K562 (cell line): ENCODE results near the gene ARL16. TPM values are rescaled to one million over a fixed set of nuclear protein-coding genes. Genes with fewer than 3 reads are reported as not detected.

Experiments
- ARNT ChIP-seq, 2 experiments: fragments of 450-650 bp; IDR thresholded peaks; 2 replicates each; pipeline ENCODE4 v1.6.1; 2016; ENCODE audit warnings: mild to moderate bottlenecking in 1 of 2
- HMG20B ChIP-seq: fragments of 250-450 bp; sonication (Bioruptor Pico); IDR thresholded peaks from 2 replicates; pipeline ENCODE4 v1.5.0; 2021; ENCODE audit warnings: mild to moderate bottlenecking
- HMGN3 ChIP-seq: IDR thresholded peaks from 2 replicates; pipeline ENCODE4 v1.6.1; 2011; ENCODE audit warnings: borderline replicate concordance, low read depth, mild to moderate bottlenecking, mixed read lengths, low read length; ENCODE audit not compliant: insufficient read length; ENCODE audit errors: extremely low read depth
- HNRNPUL1 ChIP-seq: fragments of 200-400 bp; formaldehyde crosslinking; IDR thresholded peaks from 2 replicates; pipeline ENCODE4 v1.6.1; 2017; ENCODE audit warnings: low read length
- LARP7 ChIP-seq: fragments of 450-650 bp; IDR thresholded peaks from 2 replicates; pipeline ENCODE4 v1.6.1; 2016
- NR4A1 ChIP-seq, 2 experiments: fragments of 250-450 bp in 1 of 2; fragments of 450-650 bp in 1 of 2; sonication (Bioruptor Pico) in 1 of 2; IDR thresholded peaks; 2 replicates each; pipeline versions ENCODE4 v1.4.0 to v1.6.1; 2016 to 2020; ENCODE audit warnings: mild to moderate bottlenecking in 2 of 2, missing compliant biosample characterization in 1 of 2, missing genetic modification characterization in 1 of 2, moderate library complexity in 1 of 2
- RFX1 ChIP-seq: fragments of 450-650 bp; IDR thresholded peaks from 2 replicates; pipeline ENCODE4 v1.6.1; 2016; ENCODE audit warnings: mild to moderate bottlenecking, moderate library complexity
- SETDB1 ChIP-seq: IDR thresholded peaks from one replicate; pipeline ENCODE4 v1.6.1; 2012; ENCODE audit warnings: low read length, control low read depth, inconsistent platforms
- SMAD3 ChIP-seq: fragments of 450-650 bp; formaldehyde crosslinking; conservative IDR thresholded peaks from 2 replicates; pipeline ENCODE4 v1.4.0; 2020; ENCODE audit warnings: mild to moderate bottlenecking
- SNIP1 ChIP-seq: fragments of 450-650 bp; IDR thresholded peaks from 2 replicates; pipeline ENCODE4 v1.7.1; 2017; ENCODE audit warnings: low read depth, mild to moderate bottlenecking
- SNRNP70 ChIP-seq: fragments of 200-400 bp; formaldehyde crosslinking; optimal IDR thresholded peaks from 2 replicates; pipeline ENCODE3; 2017; ENCODE audit warnings: low read depth, low read length
- TCFL5 ChIP-seq: fragments of 250-450 bp; sonication (Bioruptor Pico); conservative IDR thresholded peaks from 2 replicates; pipeline ENCODE4 v1.6.1; 2021; ENCODE audit warnings: mild to moderate bottlenecking, moderate library complexity, matching md5 sums
- WHSC1 ChIP-seq: IDR thresholded peaks from one replicate; pipeline ENCODE4 v1.6.1; 2012; ENCODE audit warnings: low read length, control low read depth, inconsistent platforms
- ZBTB1 ChIP-seq: sonication (generic); formaldehyde crosslinking; IDR thresholded peaks from 2 replicates; pipeline ENCODE4 v1.8.1; 2023; ENCODE audit warnings: missing genetic modification reagents, low read depth, mild to moderate bottlenecking, borderline replicate concordance
- ZFP30 ChIP-seq: fragments of 250-450 bp; sonication (Bioruptor Pico); IDR thresholded peaks from 2 replicates; pipeline ENCODE4 v1.8.0; 2022; ENCODE audit warnings: moderate library complexity, mild to moderate bottlenecking, inconsistent platforms, borderline replicate concordance
- ZNF146 ChIP-seq: IDR thresholded peaks from one replicate; pipeline ENCODE4 v1.6.1; 2018; ENCODE audit warnings: missing compliant biosample characterization; ENCODE audit not compliant: unreplicated experiment
- ZNF766 ChIP-seq: fragments of 200-800 bp; sonication (Bioruptor generic); conservative IDR thresholded peaks from 2 replicates; pipeline ENCODE4 v1.6.1; 2016; ENCODE audit warnings: missing genetic modification characterization, missing compliant biosample characterization
- polyA plus RNA-seq, 8 experiments: library from polyadenylated mRNA; depleted of rRNA in 4 of 8; stranded (reverse) in 5 of 8; unstranded in 3 of 8; fragments of >200 nt; fragmentation: Nextera tagmentation in 2 of 8; fragmentation: Illumina TruSeq in 1 of 8; extraction: Ambion mirVana in 2 of 8; extraction: Trizol in 1 of 8; gene quantifications; 2 replicates each; pipeline versions ENCODE4 v1.2.1 to v1.2.3, GENCODE V29; 2011 to 2014; ENCODE audit warnings: inconsistent platforms in 1 of 8, missing spikeins in 1 of 8
- total RNA-seq, 7 experiments: library from RNA; depleted of rRNA in 6 of 7; stranded (reverse); fragments of >200 nt in 6 of 7; fragmentation: Illumina TruSeq in 2 of 7; extraction: Trizol in 2 of 7; gene quantifications; 2 replicates each; pipeline versions ENCODE4 v1.2.1 to v1.2.3, GENCODE V29; 2011 to 2021; ENCODE audit warnings: low replicate concordance in 1 of 7
- TF ChIP-seq, protein P1 (sequence below): fragments of 450-650 bp; IDR thresholded peaks from 2 replicates; pipeline ENCODE4 v1.6.1; 2014; ENCODE audit warnings: low read depth, mild to moderate bottlenecking, moderate library complexity, borderline replicate concordance
- TF ChIP-seq, protein P2 (sequence below): fragments of 250-450 bp; sonication (Bioruptor Pico); IDR thresholded peaks from 2 replicates; pipeline ENCODE4 v1.4.0; 2020; ENCODE audit warnings: mild to moderate bottlenecking, moderate library complexity, borderline replicate concordance
- TF ChIP-seq, protein P3 (sequence below): fragments of 200-800 bp; sonication (Bioruptor generic); IDR thresholded peaks from 2 replicates; pipeline ENCODE4 v1.6.1; 2017; ENCODE audit warnings: missing genetic modification characterization, missing compliant biosample characterization
- TF ChIP-seq, protein P4 (sequence below): fragments of 250-450 bp; sonication (Bioruptor Pico); IDR thresholded peaks from 2 replicates; pipeline ENCODE4 v1.5.0; 2021

ARL16 gene
- total and polyA plus RNA-seq, 9 of the 15 experiments (the other 6 are each of a cell fraction or from before 2014, with no cell fraction given) = 5.4 to 32.4 (median 22.6) TPM

DNA sequence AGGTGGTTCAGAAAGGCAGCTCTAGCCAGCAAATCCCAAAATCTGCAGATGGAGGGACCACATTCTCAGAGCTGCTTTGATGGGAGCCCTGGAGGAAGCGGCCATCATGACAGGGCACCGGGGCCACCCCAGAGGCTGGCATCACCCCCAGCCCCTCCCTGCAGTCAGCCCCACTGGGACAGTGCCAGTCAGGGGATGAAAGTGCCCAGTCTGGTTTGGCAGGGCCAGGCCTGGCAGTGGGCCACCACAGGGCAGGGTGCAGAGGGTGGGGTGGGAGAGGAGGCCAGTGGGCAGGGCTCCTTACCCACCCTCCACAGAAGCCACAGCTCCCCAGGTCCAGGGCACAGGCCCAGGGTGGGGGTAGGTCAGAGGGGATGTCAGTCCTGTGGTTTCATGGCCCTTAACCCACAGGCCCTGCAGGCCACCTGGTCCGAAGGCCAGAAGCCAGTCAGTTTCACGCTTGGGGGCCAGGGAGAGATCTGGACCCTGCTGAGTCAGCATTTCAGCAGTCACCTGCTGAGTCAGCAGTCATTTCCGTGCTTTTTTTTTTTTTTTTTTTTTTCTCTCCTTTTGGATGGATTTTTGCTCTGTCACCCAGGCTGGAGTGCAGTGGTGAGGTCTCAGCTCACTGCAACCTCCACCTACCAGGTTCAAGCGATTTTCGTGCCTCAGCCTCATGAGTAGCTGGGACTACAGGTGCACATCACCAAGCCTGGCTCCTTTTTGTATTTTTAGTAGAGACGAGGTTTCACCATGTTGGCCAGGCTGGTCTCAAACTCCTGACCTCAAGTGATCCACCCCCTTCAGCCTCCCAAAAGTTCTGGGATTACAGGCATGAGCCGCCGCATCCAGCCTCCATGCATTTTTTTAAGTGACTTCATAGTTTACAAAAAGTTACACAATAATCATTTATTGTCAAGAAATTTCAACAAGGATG lies 38.9 kb upstream of the ARL16 start (continued):
- no peak for TF ChIP-seq RFX1
- TF ChIP-seq ZFP30 (CRISPR knock-in tag) = no peak
- no peak for TF ChIP-seq TCFL5
- no peak for TF ChIP-seq HMG20B (CRISPR knock-in tag)
- peak in 1 of 2 experiments; percentile 61; a peak in 1 of 4 replicates for TF ChIP-seq ARNT (IDR thresholded peaks at IDR 0.05)
- no peak for TF ChIP-seq SMAD3 (CRISPR knock-in tag)
- TF ChIP-seq SNIP1 = no peak
- TF ChIP-seq HNRNPUL1 = no peak
- no peak for TF ChIP-seq ZNF766 (CRISPR knock-in tag)
- TF ChIP-seq, protein P1, sequence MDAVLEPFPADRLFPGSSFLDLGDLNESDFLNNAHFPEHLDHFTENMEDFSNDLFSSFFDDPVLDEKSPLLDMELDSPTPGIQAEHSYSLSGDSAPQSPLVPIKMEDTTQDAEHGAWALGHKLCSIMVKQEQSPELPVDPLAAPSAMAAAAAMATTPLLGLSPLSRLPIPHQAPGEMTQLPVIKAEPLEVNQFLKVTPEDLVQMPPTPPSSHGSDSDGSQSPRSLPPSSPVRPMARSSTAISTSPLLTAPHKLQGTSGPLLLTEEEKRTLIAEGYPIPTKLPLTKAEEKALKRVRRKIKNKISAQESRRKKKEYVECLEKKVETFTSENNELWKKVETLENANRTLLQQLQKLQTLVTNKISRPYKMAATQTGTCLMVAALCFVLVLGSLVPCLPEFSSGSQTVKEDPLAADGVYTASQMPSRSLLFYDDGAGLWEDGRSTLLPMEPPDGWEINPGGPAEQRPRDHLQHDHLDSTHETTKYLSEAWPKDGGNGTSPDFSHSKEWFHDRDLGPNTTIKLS = no peak
- TF ChIP-seq HMGN3 = no peak
- no peak for TF ChIP-seq NR4A1 (CRISPR knock-in tag; IDR thresholded peaks at IDR 0.05)
- TF ChIP-seq NR4A1 (tag; IDR thresholded peaks at IDR 0.05) = no peak
- TF ChIP-seq, protein P2, sequence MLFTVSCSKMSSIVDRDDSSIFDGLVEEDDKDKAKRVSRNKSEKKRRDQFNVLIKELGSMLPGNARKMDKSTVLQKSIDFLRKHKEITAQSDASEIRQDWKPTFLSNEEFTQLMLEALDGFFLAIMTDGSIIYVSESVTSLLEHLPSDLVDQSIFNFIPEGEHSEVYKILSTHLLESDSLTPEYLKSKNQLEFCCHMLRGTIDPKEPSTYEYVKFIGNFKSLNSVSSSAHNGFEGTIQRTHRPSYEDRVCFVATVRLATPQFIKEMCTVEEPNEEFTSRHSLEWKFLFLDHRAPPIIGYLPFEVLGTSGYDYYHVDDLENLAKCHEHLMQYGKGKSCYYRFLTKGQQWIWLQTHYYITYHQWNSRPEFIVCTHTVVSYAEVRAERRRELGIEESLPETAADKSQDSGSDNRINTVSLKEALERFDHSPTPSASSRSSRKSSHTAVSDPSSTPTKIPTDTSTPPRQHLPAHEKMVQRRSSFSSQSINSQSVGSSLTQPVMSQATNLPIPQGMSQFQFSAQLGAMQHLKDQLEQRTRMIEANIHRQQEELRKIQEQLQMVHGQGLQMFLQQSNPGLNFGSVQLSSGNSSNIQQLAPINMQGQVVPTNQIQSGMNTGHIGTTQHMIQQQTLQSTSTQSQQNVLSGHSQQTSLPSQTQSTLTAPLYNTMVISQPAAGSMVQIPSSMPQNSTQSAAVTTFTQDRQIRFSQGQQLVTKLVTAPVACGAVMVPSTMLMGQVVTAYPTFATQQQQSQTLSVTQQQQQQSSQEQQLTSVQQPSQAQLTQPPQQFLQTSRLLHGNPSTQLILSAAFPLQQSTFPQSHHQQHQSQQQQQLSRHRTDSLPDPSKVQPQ (CRISPR knock-in tag) = no peak
- TF ChIP-seq, protein P3, sequence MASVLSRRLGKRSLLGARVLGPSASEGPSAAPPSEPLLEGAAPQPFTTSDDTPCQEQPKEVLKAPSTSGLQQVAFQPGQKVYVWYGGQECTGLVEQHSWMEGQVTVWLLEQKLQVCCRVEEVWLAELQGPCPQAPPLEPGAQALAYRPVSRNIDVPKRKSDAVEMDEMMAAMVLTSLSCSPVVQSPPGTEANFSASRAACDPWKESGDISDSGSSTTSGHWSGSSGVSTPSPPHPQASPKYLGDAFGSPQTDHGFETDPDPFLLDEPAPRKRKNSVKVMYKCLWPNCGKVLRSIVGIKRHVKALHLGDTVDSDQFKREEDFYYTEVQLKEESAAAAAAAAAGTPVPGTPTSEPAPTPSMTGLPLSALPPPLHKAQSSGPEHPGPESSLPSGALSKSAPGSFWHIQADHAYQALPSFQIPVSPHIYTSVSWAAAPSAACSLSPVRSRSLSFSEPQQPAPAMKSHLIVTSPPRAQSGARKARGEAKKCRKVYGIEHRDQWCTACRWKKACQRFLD (CRISPR knock-in tag) = no peak
- TF ChIP-seq ZNF146 (CRISPR knock-in tag) = no peak
- TF ChIP-seq LARP7 = 0 out of 2 replicates have a peak, but pooled peaks have one; percentile 27
- no peak for TF ChIP-seq SETDB1
- peak; percentile 21 for TF ChIP-seq SNRNP70
- TF ChIP-seq, protein P4, sequence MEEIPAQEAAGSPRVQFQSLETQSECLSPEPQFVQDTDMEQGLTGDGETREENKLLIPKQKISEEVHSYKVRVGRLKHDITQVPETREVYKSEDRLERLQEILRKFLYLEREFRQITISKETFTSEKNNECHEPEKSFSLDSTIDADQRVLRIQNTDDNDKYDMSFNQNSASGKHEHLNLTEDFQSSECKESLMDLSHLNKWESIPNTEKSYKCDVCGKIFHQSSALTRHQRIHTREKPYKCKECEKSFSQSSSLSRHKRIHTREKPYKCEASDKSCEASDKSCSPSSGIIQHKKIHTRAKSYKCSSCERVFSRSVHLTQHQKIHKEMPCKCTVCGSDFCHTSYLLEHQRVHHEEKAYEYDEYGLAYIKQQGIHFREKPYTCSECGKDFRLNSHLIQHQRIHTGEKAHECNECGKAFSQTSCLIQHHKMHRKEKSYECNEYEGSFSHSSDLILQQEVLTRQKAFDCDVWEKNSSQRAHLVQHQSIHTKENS (CRISPR knock-in tag) = no peak
- TF ChIP-seq WHSC1 = no peak
- no peak for TF ChIP-seq ZBTB1
